ENCODE measurements around the gene CRB1. TPM values are rescaled to one million over a fixed set of nuclear protein-coding genes. Genes with fewer than 3 reads are reported as not detected.

CRB1 gene
- total RNA-seq, 1 donor from 2014 or later: not detected

DNA sequence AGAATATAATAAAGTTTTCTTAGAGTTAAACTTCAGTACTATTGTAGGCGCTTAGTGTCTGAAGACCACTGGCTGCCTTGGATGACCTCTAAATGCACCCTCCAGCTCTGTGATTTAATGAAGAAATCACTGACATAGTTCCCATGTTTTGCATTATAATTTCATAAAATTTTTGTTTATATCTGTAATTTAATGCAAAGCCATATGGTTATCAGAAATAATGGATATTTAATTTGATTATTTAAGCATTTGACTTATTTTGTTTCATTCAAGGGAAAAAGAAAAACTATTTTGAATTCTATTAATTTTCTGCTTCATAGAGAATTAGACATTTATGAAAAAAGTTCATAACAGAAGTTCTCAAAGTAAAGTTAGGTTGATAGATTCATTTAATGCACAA is 18.6 kb downstream of the CRB1 start:
- peaks cover 6% of the 10 kb centered on the region for H3K4me1 Mint-ChIP-seq (ENCODE audit: unreplicated experiment)

DNA sequence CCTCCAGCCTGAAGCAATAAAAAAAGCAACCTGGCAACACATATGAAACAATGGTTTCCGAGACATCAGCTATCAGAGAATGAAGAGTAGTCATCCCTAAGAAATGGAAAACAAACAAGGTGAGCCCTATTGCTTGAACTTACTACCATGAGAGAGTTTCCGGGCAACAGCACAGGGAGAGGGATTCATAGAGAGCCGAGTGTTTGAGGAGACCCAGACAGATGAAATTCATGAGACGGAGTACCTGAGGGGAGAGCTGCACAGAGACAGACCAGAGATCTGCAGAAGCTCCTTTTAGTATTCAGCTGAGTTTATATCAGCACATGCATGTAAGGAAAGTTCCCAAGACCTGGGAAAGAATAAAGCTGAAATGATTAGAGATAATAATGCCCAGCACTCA is 19.8 kb downstream of the CRB1 start:
- H3K9me3 Mint-ChIP-seq (ENCODE audit: unreplicated experiment): no peaks in the 10 kb centered on the region
- TF ChIP-seq, protein P1, sequence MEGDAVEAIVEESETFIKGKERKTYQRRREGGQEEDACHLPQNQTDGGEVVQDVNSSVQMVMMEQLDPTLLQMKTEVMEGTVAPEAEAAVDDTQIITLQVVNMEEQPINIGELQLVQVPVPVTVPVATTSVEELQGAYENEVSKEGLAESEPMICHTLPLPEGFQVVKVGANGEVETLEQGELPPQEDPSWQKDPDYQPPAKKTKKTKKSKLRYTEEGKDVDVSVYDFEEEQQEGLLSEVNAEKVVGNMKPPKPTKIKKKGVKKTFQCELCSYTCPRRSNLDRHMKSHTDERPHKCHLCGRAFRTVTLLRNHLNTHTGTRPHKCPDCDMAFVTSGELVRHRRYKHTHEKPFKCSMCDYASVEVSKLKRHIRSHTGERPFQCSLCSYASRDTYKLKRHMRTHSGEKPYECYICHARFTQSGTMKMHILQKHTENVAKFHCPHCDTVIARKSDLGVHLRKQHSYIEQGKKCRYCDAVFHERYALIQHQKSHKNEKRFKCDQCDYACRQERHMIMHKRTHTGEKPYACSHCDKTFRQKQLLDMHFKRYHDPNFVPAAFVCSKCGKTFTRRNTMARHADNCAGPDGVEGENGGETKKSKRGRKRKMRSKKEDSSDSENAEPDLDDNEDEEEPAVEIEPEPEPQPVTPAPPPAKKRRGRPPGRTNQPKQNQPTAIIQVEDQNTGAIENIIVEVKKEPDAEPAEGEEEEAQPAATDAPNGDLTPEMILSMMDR (IDR thresholded peaks at IDR 0.05; ENCODE audit: unreplicated experiment): no peak
- H3K4me3 Mint-ChIP-seq (ENCODE audit: unreplicated experiment): no peak overlapping the region
- no peaks in the 10 kb centered on the region for H3K36me3 Mint-ChIP-seq (ENCODE audit: low read depth, unreplicated experiment)
- H3K4me1 Mint-ChIP-seq (ENCODE audit: unreplicated experiment): peaks cover 6% of the 10 kb centered on the region
- no peak for DNase-seq (ENCODE audit: low spot score)
- peaks cover 3% of the 10 kb centered on the region for H3K27me3 Mint-ChIP-seq (ENCODE audit: unreplicated experiment)
- H3K27ac Mint-ChIP-seq (ENCODE audit: unreplicated experiment): no peak overlapping the region

More for the DNA sequence above, 18.6 kb downstream of the CRB1 start:
- Mint-ChIP-seq H3K27me3 (ENCODE audit: unreplicated experiment) (peaks cover 3% of the 10 kb centered on the region), H3K27ac (ENCODE audit: unreplicated experiment) (no peak overlapping the region), H3K4me3 (ENCODE audit: unreplicated experiment) (no peak overlapping the region), H3K9me3 (ENCODE audit: unreplicated experiment) (no peaks in the 10 kb centered on the region), H3K36me3 (ENCODE audit: low read depth, unreplicated experiment) (no peaks in the 10 kb centered on the region)
- TF ChIP-seq, protein P1 (IDR thresholded peaks at IDR 0.05; ENCODE audit: unreplicated experiment): no peak
- no peak for DNase-seq (ENCODE audit: low spot score)

DNA sequence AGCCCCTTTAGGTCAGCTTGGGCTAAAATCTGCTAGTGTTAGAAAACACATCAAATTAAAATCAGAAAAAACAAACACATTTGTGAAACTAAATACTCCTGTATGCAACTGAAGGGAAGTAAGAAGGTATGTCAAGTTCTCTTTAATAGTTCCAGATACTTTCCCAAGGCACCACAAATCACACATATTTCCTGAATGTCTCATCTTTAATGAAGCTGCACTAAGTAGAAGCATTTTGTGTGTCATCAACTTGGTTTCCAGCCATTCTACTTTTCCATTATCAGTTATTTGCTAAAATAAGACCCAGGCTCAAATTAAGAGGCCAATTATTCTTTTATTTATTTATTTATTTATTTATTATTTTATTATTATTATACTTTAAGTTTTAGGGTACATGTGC is 34.7 kb downstream of the CRB1 start:
- Mint-ChIP-seq H3K27me3 (ENCODE audit: unreplicated experiment) (peaks cover 1% of the 10 kb centered on the region), H3K4me1 (ENCODE audit: unreplicated experiment) (peaks cover 4% of the 10 kb centered on the region), H3K36me3 (ENCODE audit: low read depth, unreplicated experiment) (no peaks in the 10 kb centered on the region), H3K4me3 (ENCODE audit: unreplicated experiment) (no peak overlapping the region), H3K27ac (ENCODE audit: unreplicated experiment) (no peak overlapping the region), H3K9me3 (ENCODE audit: unreplicated experiment) (no peaks in the 10 kb centered on the region)
- TF ChIP-seq, protein P1 (IDR thresholded peaks at IDR 0.05; ENCODE audit: unreplicated experiment): no peak
- no peak for DNase-seq (ENCODE audit: low spot score)

DNA sequence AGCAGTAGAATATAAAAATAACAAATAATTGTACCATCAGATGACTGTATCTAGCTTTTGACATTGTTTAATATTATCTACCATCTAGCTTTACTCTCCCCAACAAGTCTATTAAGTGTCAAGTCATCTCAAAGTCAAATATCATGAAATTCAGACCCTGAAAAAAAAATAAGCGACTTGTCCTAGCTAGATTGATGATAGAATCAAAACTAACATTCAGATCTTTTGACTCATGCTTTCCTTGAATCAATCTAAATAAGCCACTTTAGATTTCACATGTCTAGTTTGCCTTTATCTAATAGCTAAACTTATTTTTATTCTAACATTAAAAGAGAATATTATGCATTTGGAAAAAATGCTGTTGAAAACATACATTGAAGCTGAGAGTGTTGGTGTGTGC is 35.4 kb downstream of the CRB1 start:
- H3K27ac Mint-ChIP-seq (ENCODE audit: unreplicated experiment): no peak overlapping the region
- no peak for DNase-seq (ENCODE audit: low spot score)
- peaks cover 4% of the 10 kb centered on the region for H3K4me1 Mint-ChIP-seq (ENCODE audit: unreplicated experiment)
- TF ChIP-seq, protein P1 (IDR thresholded peaks at IDR 0.05; ENCODE audit: unreplicated experiment): no peak
- peaks cover 1% of the 10 kb centered on the region for H3K27me3 Mint-ChIP-seq (ENCODE audit: unreplicated experiment)
- no peaks in the 10 kb centered on the region for H3K9me3 Mint-ChIP-seq (ENCODE audit: unreplicated experiment)
- no peaks in the 10 kb centered on the region for H3K36me3 Mint-ChIP-seq (ENCODE audit: low read depth, unreplicated experiment)
- no peak overlapping the region for H3K4me3 Mint-ChIP-seq (ENCODE audit: unreplicated experiment)

DNA sequence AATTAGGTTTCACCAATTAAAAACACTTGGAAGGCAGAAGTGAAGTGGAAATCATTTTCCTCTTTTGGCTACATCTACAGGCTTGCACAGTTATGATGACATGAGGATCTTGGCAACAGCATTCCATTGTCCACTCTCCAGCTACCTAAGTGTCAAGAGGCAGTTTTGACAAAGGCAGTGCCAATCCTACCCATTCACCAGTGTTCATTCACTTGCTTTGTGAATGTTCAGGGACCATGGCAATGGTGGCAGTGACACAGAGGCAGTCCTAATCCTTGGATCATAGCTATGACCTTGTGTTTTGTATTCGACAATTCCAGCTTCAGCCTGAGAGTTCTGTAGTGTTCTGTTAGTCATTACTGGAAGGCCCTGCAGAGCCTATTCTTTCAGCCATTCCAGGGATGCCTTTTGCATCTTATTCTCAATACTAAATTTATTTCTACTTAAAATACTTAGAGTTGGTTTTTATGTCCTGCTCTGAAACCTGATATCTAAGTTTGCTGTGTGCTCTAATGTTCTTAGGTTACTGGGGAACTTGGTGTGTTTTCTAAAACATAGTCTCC is 36.7 kb downstream of the CRB1 start:
- Mint-ChIP-seq H3K9me3 (ENCODE audit: unreplicated experiment) (no peaks in the 10 kb centered on the region), H3K27me3 (ENCODE audit: unreplicated experiment) (peaks cover 1% of the 10 kb centered on the region), H3K4me3 (ENCODE audit: unreplicated experiment) (no peak overlapping the region), H3K36me3 (ENCODE audit: low read depth, unreplicated experiment) (no peaks in the 10 kb centered on the region), H3K4me1 (ENCODE audit: unreplicated experiment) (peaks cover 4% of the 10 kb centered on the region), H3K27ac (ENCODE audit: unreplicated experiment) (no peak overlapping the region)
- DNase-seq (ENCODE audit: low spot score): no peak
- TF ChIP-seq, protein P1 (IDR thresholded peaks at IDR 0.05; ENCODE audit: unreplicated experiment): no peak

All from endothelial cell (in vitro differentiated cells).